Skeletal muscle tissue (tissue), 4 donors: Measurements from ENCODE around the gene ZNF317. TPM values are rescaled to one million over a fixed set of nuclear protein-coding genes. Genes with fewer than 3 reads are reported as not detected.
A peak's percentile ranks its signal among the peaks of the same experiment; 100 is the strongest.

ENCODE experiments used
- H3K27ac ChIP-seq: one replicate; pipeline ENCODE4 v1.7.0; 2013; ENCODE audit warnings: mild to moderate bottlenecking, low read depth, low read length, inconsistent platforms
- H3K27me3 ChIP-seq, 3 donors: one replicate each; pipeline ENCODE4 v1.7.0; 2013; ENCODE audit warnings: low read length in 3 of 3; ENCODE audit not compliant: control insufficient read depth in 3 of 3, insufficient read depth in 3 of 3
- H3K36me3 ChIP-seq, 3 donors: one replicate each; pipeline ENCODE4 v1.7.0; 2013; ENCODE audit warnings: low read length in 3 of 3; ENCODE audit not compliant: control insufficient read depth in 3 of 3, insufficient read depth in 3 of 3
- H3K4me1 ChIP-seq, 3 donors: one replicate each; pipeline ENCODE4 v1.7.0; 2013; ENCODE audit warnings: low read length in 3 of 3, mild to moderate bottlenecking in 3 of 3; ENCODE audit not compliant: control insufficient read depth in 3 of 3, insufficient read depth in 3 of 3
- H3K4me3 ChIP-seq, 3 donors: one replicate each; pipeline ENCODE4 v1.7.0; 2013; ENCODE audit warnings: low read length in 3 of 3
- H3K9ac ChIP-seq, 3 donors: one replicate each; pipeline ENCODE4 v1.7.0; 2013; ENCODE audit warnings: low read length in 3 of 3, mild to moderate bottlenecking in 3 of 3, moderate library complexity in 2 of 3, low read depth in 1 of 3
- H3K9me3 ChIP-seq, 3 donors: one replicate each; pipeline ENCODE4 v1.7.0; 2013; ENCODE audit warnings: low read length in 3 of 3; ENCODE audit not compliant: control insufficient read depth in 3 of 3
- total RNA-seq: library from RNA; depleted of rRNA; stranded (reverse); fragments of >200 nt; gene quantifications from one replicate; pipeline ENCODE4 v1.2.3, GENCODE V29; 2014
- donor health status: Osteomylitis.

Gene ZNF317
- 11.5 TPM for total RNA-seq

DNA sequence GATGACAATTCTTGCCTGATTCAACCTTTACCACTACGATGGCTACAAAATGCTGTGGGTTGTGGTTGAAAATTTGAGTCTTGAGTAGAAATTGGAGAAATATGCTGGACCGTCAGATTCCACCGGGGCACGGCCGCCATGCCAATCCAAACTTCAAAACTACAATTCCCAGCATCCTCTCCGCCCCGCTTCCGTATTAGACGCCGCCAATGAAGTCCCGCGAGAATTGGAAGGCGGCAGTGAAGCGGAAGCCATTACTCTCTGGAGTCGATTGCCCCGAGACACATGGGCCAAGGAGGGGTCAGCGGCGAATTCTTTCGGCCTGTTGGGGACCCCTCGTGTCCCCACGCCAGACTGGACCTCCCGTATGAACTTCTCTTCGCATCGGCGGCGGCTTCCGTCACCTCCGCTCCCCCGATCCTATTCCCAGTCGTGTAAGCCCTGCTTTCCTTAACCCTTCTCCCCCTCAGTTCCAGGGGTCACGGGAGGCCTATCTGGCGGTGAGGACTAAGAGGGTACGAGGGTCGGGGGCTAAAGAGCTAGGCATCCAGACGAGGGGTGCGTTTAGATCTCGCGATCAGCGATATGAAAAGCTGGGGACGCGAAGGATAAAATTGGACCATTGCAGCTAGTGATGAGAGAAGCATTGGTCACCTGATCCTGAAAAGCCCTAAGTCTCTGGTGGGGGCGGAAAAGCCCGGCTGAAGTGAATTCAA is at the start of gene ZNF317:
TSS of gene ZNF317 (plus strand) at position 239 of the 716 bp plus-strand sequence. CDS start 15,620 bp downstream, outside the sequence.
- Histone ChIP-seq H3K27ac (peak within 1 kb of the TSS; percentile 92), H3K27me3 (no peaks in the 10 kb centered on the region), H3K9me3 (peaks cover 0 to 5% (median 3%) of the 10 kb centered on the region in 3 donors), H3K4me1 (peaks cover 4 to 20% (median 4%) of the 10 kb centered on the region in 3 donors), H3K9ac (peak within 1 kb of the TSS; percentile 94 to 99 (median 98)), H3K4me3 (peak within 1 kb of the TSS; percentile 94 to 98 (median 97)), H3K36me3 (peaks cover 0 to 4% (median 0%) of the 10 kb centered on the region in 3 donors)

DNA sequence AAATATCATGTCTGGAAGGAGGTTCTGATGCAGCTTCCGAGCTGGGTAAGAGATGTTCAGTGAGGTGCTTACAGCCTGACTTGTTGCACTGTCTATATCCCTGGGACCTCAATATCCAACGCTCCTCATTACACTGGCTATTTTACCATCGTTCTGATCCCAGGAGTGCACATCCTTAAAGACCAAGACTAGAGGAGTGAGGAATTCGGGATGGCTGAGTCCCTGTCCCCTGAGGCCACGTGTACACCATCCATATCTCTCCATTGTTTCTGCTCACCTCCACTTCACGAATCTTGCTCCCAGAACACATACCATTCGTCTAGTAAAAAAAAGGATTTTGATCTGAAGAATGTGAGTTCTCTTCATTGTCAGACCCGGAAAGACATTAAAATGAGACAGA is 32.8 kb upstream of the ZNF317 start, which contains the start of gene OR7G2:
TSS of gene OR7G2 (minus strand) at position 101 of the 400 bp plus-strand sequence. CDS start 4,232 bp downstream, outside the sequence.
- Histone ChIP-seq H3K27ac (no peak within 1 kb of the TSS), H3K4me1 (no peaks in the 10 kb centered on the region), H3K27me3 (no peaks in the 10 kb centered on the region), H3K9ac (no peak within 1 kb of the TSS), H3K36me3 (no peaks in the 10 kb centered on the region), H3K4me3 (no peak within 1 kb of the TSS), H3K9me3 (no peaks in the 10 kb centered on the region)

DNA sequence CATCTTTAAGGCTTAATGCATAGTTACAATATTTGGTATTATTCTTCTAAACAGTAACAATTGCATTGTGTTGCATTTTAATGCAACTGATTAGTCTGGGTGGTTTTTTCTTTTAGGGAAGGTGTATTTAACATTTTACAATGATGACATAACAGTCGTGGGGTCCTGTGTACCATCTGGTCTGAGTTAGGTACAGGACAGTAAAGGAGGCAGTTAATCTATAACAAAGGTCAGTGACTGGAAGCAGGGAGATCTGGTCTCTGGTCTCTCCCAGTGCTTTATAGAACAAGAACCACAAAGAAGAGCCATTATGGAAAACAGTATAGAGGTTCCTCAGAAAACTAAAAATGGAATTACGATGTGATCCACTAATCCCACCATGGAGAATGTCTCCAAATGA is 30.2 kb upstream of the ZNF317 start:
- H3K4me3 ChIP-seq, result no peak overlapping the region
- no peak overlapping the region for H3K27ac ChIP-seq
- H3K9ac ChIP-seq, result no peak overlapping the region
- H3K36me3 ChIP-seq, result no peaks in the 10 kb centered on the region
- H3K4me1 ChIP-seq, result no peaks in the 10 kb centered on the region
- no peaks in the 10 kb centered on the region for H3K27me3 ChIP-seq
- no peaks in the 10 kb centered on the region for H3K9me3 ChIP-seq

DNA sequence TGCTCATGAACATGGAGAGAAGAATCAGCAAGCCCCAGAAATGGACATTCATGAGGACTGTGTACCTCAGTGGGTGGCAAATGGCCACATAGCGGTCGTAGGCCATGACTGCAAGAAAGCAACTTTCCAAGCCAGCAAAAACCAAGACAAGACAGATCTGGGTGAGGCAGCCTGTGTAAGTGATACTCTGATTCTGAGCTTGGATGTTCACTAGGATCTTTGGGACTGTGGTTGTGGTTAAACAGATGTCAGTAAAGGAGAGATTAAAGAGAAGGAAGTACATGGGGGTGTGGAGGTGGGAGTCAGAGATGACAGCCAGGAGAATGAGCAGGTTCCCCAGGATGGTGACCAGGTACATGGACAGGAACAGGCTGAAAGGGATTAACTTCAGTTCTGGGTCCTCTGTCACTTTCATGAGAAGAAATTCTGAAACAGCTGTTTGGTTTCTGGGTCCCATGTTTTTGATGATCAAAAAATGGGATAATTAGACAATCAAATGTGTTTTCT is 24.8 kb upstream of the ZNF317 start, which contains the start of gene OR7G1:
TSS of gene OR7G1 (minus strand) at position 457 of the 507 bp plus-strand sequence. CDS start at position 457, 0 bp downstream.
- Histone ChIP-seq H3K4me3 (no peak within 1 kb of the TSS), H3K27ac (no peak within 1 kb of the TSS), H3K36me3 (no peaks in the 10 kb centered on the region), H3K9me3 (peaks cover 0 to under 1% (median 0%) of the 10 kb centered on the region in 3 donors), H3K9ac (no peak within 1 kb of the TSS), H3K27me3 (peaks cover 0 to 2% (median 0%) of the 10 kb centered on the region in 3 donors), H3K4me1 (no peaks in the 10 kb centered on the region)

DNA sequence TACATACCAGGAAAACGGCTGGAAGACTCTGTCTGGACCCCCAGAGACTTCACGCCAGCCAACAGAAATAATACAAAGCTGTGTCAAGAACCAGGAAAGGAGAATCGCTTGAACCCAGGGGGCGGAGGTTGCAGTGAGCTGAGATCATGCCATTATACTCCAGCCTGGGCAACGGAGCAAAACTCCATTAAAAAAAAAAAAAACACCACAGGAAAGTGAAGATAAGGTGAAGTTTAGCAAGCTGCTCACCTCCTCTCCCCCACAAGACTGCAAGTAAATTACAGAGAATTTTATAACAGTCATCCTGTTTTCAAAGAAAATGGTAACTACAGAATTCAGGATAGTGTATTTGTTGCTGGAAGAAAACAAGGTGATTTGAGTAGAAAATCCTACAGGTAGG is 23.6 kb upstream of the ZNF317 start:
- H3K27me3 ChIP-seq, result peaks cover 0 to 2% (median 0%) of the 10 kb centered on the region in 3 donors
- H3K9me3 ChIP-seq, result peaks cover 0 to 3% (median 0%) of the 10 kb centered on the region in 3 donors
- H3K9ac ChIP-seq, result no peak overlapping the region
- H3K4me3 ChIP-seq, result no peak overlapping the region
- no peaks in the 10 kb centered on the region for H3K4me1 ChIP-seq
- no peaks in the 10 kb centered on the region for H3K36me3 ChIP-seq
- no peak overlapping the region for H3K27ac ChIP-seq

DNA sequence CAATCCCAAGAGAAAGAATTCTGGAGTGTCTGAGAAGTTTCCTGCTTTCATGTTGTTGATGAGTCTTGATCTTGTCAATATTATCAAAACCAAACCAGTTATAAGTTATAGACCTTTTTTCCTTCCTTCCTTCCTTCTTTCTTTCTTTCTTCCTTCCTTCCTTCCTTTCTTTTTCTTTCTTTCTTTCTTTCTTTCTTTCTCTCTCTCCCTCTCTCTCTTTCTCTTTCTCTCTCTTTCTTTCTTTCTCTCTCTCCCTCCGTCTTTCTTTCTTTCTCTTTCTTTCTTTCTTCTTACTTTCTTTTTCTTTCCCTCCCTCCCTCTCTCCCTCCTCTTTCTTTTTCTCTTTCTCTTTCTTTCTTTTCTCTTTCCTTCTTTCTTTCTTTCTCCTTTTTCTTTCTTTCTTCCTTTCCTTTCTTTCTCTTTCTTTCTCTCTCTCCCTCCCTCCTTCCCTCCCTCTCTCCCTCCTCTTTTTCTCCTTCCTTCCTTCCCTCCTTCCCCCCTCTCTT is 13.2 kb upstream of the ZNF317 start, which contains the start of gene OR7G3:
TSS of gene OR7G3 (minus strand) at position 51 of the 506 bp plus-strand sequence. CDS start at position 51, 0 bp downstream.
- H3K27ac ChIP-seq, result no peak within 1 kb of the TSS
- no peak within 1 kb of the TSS for H3K9ac ChIP-seq
- H3K4me3 ChIP-seq, result no peak within 1 kb of the TSS
- no peaks in the 10 kb centered on the region for H3K4me1 ChIP-seq
- peaks cover 0 to 4% (median 0%) of the 10 kb centered on the region in 3 donors for H3K9me3 ChIP-seq
- peaks cover 0 to 5% (median 0%) of the 10 kb centered on the region in 3 donors for H3K27me3 ChIP-seq
- no peaks in the 10 kb centered on the region for H3K36me3 ChIP-seq

DNA sequence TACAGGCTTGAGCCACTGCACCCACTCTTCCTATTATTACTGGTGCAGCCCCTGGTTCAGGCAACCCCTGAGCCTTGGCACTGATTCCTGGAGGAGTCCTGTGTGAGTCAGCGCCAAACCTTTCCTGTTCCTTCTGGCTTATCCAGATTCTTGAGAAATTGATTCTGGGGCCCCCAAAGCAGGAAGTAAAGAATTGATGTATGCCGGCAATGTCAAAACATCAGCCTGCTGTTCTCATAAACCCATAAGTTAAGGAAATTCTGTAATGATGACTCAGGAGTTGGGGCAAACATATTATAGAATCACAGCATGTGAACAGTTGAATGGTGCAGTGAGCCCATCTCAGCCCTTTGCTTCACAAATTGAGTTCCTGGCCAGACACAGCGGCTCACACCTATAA is 12.0 kb upstream of the ZNF317 start:
- no peak overlapping the region for H3K27ac ChIP-seq
- H3K4me1 ChIP-seq, result no peaks in the 10 kb centered on the region
- no peaks in the 10 kb centered on the region for H3K36me3 ChIP-seq
- no peak overlapping the region for H3K9ac ChIP-seq
- H3K9me3 ChIP-seq, result peaks cover 0 to 4% (median 0%) of the 10 kb centered on the region in 3 donors
- peaks cover 0 to 5% (median 0%) of the 10 kb centered on the region in 3 donors for H3K27me3 ChIP-seq
- H3K4me3 ChIP-seq, result no peak overlapping the region

- H3K27me3 ChIP-seq, result peaks cover 0 to 5% (median 0%) of the 10 kb centered on the region in 3 donors
- H3K4me3 ChIP-seq, result no peak overlapping the region
- H3K9me3 ChIP-seq, result peaks cover 0 to 3% (median 0%) of the 10 kb centered on the region in 3 donors
- no peaks in the 10 kb centered on the region for H3K4me1 ChIP-seq
- H3K9ac ChIP-seq, result no peak overlapping the region
- no peaks in the 10 kb centered on the region for H3K36me3 ChIP-seq
- H3K27ac ChIP-seq, result no peak overlapping the region
These were observed 9.2 kb upstream of the ZNF317 start for GRCh38 chr19:9130965-9131364.

DNA sequence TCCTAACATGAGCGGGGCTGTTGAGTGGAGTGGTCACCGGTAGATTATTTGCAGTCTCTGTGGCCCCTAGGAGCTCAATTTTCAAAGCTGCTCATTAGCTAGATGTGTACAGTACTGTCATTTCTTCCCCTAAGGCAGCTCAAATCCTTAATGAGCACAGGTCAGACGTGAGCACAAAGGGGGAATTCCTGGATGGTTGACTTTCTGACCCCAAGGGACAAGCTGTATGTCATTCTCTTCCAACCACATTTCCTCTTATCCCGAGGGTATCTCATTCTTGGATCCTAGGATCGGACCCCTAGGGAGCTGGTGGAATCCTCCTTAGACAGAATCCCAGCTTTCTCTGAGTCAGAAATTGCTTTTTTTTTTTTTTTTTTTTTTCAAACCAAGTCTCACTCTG is 7.8 kb upstream of the ZNF317 start:
- Histone ChIP-seq H3K36me3 (no peaks in the 10 kb centered on the region), H3K27ac (no peak overlapping the region), H3K9ac (no peak overlapping the region), H3K4me3 (no peak overlapping the region), H3K27me3 (no peaks in the 10 kb centered on the region), H3K9me3 (no peaks in the 10 kb centered on the region), H3K4me1 (no peaks in the 10 kb centered on the region)
